CD4-positive, alpha-beta T cell treated with Interleukin-12 subunit alpha and Interleukin-12 subunit beta, for 1 hour (primary cell): ENCODE results near the gene ANKZF1.
"Not testable (repeated sequence)": the region's sequence is repeated elsewhere in the genome, so short reads cannot be mapped to it uniquely, and the experiment has no call there.

ENCODE experiments used
- DNase-seq: peaks from one replicate; pipeline ENCODE4 v3.0.0-alpha.2; 2020

Gene ANKZF1

DNA sequence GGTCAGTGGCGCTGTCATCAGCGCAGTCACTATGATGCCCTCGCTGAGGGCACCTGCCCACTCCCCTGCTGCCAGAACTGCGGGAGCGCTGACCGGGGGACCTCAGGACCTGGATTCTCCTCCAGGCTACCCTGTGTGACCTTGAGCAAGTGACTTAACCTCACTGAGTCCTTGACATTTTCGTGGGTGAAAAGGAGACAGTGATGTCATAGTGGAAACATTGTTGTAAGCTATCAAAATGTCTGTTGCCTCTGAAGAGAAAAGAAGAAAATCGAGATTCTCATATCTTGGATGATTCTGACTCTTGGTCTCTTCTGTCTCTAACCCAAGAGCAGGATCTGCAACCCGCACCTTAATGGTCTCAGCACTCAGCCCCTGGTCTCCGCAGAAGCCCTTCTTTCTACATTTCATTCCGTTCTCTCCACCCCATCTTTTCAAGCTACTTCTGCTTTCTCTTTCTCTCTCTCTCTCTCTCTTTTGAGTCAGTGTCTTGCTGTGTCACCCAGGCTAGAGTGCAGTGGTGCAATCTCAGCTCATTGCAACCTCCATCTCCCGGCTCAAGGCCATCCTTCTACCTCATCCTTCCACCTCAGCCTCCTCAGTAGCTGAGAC, 25.1 kb downstream of the ANKZF1 start:
- peak; percentile 56 for DNase-seq

DNA sequence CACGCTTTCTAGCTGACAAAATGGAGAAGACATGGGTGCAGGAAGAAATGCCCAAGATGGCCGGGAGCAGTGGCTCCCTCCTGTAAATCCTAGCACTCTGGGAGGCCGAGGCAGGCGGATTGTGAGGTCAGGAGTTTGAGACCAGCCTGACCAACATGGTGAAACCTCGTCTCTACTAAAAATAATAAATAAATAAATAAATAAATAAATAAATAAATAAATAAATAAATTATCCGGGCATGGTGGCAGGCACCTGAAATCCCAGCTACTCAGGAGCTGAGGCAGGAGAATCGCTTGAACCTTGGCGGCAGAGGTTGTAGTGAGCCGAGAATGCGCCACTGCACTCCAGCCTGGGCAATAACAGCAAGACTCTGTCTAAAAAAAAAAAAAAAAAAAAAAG, 29.3 kb downstream of the ANKZF1 start:
- not testable (repeated sequence) for DNase-seq

GRCh38 chr2:219261024-219261855, 31.6 kb downstream of the ANKZF1 start:
- DNase-seq, result no peak

DNA sequence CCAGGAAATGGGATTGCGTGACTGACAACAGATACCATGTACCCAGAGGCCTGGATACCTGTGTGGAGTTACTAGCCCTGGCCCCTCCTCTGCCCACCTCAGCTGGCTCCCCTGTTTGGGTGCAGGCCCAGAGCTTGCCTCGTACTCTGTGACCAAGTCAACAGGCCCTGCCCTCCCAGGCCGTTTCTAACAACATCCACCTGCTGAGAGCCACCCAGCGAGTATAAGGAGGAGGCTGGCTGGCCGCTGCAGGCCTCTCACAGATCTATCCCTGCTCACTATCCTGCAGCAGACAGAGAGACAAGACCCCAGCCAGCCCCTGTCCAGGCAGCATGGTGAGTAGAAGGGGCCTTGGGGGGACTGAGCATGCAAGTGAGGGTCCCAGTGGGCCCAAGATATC, 36.6 kb downstream of the ANKZF1 start:
- no peak for DNase-seq

DNA sequence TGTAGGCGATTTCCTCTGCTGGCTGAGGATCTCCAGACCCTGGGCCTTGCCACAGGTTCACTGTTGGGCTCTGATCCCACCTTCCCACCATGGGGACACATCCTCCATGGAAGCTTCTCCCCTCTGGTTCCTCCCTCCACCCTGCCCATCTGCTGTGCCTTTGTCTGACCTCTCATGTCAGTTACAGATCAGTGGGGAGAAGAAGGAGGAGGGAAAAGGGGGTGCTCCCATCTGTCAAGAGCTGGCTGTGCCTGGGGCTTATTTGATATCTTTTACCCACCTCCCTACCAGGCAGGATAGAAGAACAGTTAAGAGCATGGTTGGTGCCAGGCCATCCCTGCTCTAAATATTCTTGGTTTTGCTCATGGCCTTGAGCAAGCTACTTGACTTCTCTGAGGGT, 37.3 kb downstream of the ANKZF1 start:
- DNase-seq, result no peak

- DNase-seq, result no peak
These were observed 38.7 kb downstream of the ANKZF1 start for GRCh38 chr2:219268294-219268693.

- no peak for DNase-seq
These were observed 39.9 kb downstream of the ANKZF1 start for GRCh38 chr2:219269362-219270054.

DNA sequence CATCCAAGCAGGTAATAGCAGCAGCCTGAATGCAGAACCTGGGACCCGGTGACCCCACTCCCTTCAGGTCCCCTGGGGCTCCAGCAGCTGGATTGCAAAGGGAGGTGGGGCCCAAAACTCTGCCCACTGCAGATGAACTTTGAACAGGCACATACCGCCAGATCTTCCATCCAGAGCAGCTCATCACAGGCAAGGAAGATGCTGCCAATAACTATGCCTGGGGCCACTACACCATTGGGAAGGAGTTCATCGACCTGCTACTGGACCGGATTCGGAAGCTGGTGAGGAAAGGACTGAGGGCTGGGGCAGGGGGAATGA, 40.4 kb downstream of the ANKZF1 start:
- DNase-seq, result no peak

GRCh38 chr2:219271021-219271420, 41.4 kb downstream of the ANKZF1 start:
- no peak for DNase-seq

GRCh38 chr2:219272356-219272755, 42.8 kb downstream of the ANKZF1 start:
- DNase-seq, result no peak

GRCh38 chr2:219272995-219273394, 43.4 kb downstream of the ANKZF1 start:
- DNase-seq, result no peak

GRCh38 chr2:219273937-219274336, 44.3 kb downstream of the ANKZF1 start:
- no peak for DNase-seq

- no peak for DNase-seq
These were observed 44.8 kb downstream of the ANKZF1 start for GRCh38 chr2:219274361-219274921.

DNA sequence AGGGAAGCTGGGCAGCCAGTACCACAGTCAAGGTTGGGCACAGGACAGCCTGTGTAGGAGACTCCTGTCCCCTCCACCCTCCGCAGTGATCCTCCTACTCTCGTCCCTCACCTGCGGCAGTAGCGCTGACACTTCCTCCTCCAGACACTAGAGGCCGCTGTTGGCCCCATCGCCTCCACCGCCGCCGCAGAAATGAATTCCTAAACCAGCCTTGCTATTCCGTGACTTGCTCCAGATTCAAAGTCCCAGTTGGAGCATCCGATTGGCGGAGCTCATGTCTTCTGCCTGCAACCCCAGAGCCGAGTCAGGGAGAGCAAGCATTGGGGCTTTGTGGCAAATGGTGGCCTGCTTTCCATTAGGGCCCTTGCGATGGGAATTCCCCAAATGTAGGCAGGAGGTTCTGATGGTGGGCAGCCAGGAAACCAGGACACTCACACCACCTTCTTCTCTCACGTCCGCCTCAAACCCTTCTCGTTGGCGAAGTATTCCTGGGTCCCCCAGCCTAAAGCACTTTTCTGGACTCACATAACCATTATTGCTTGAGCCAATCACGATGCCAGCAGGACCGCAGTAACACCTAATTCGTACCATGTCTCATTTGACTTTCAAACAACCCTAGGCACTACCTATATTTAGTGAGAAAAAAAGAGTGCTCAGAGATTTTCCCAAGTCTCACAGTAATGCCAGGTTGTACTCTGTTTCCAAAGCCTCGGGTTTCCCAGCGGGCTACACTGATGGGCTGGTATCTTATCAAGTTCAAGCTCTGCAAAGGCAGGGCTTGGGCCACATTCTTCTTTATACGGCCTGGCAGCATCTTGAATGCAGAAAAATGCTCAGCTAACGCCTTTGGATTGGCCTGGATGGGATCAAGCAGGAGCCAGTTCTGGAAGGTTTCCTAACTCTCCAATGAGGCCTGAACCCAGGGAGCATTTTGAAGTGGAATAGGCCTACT, 48.4 kb downstream of the ANKZF1 start:
- peak; percentile 81 for DNase-seq

- DNase-seq, result peak; percentile 23
These were observed 49.1 kb downstream of the ANKZF1 start for GRCh38 chr2:219278655-219279150.

DNA sequence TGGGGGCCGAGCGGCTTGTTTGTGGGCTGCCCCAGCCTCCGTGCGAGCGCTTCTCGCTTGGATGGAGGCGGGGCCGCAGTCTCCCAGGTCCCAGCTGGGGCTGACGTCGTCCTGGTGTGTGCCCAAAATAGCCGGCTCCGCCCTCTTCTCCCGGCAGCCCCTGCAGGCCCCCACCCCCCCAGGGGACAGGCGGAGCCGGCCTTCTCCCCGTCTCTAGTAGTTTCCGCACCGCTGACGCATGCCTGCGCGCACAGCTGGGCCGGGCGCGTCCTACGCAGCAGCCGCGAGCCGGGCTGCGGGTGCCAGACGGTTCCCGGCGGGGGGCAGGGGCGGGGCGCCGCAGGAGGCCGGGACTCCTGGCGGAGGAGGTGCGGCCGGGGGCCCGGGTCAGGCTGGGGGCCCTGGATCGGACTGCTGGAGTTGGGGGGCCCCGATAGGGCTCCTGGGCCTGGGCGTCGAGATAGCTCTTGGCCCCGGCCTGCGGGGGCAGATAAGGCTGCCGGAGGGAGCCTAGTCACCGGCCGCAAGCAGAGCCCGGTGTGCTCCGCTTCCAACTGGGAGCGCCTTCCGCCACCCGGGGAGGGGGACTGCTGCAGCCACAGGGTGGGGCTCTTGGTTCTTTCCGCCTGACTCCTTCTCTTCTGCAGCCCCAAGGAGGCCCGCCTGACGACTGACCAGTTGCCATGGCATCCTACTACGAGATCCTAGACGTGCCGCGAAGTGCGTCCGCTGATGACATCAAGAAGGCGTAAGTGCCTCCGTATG, 49.7 kb downstream of the ANKZF1 start, which contains the start of gene DNAJB2:
DNAJB2 (plus strand) TSS at position 216 of the 765 bp plus-strand sequence; CDS start at position 684, 468 bp downstream.
- DNase-seq, result peak; percentile 99

- no peak for DNase-seq
These were observed 50.4 kb downstream of the ANKZF1 start for GRCh38 chr2:219279916-219280516.

- DNase-seq, result no peak
These were observed 51.0 kb downstream of the ANKZF1 start for GRCh38 chr2:219280651-219281050.

DNA sequence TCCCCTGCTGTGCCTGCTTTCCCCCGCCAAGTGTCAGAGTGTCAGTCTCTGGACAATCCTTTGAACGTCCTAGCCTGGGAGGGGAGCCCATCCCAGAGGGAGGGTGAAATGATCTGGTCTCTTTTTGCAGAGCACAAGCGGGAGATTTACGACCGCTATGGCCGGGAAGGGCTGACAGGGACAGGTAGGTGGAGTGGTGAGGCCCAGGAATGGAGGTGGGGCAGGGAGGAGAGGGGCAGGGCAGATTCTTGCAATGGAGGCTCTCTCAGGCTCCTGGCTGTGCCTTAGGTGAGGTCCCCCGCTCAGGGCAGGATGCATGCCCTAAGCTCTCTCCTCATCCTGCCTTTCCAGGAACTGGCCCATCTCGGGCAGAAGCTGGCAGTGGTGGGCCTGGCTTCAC, 52.0 kb downstream of the ANKZF1 start:
- no peak for DNase-seq

GRCh38 chr2:219282375-219282774, 52.8 kb downstream of the ANKZF1 start:
- no peak for DNase-seq
